GM12878 (cell line): ENCODE results near the gene MRPL54. TPM values are rescaled to one million over a fixed set of nuclear protein-coding genes. Genes with fewer than 3 reads are reported as not detected.

Experiments
- ATAC-seq: fragments of 200-7000 bp; cut with Tn5 transposase; 3 replicates; pipeline ENCODE4 v1.9.1; 2020; ENCODE audit warnings: mild to moderate bottlenecking, moderate library complexity
- BruUV-seq: library from RNA; stranded (reverse); fragments of 400-500 nt; replicated peaks from 2 replicates; lab custom pipeline; 2021; lab: Mats Ljungman, UMichigan
- CTCF ChIA-PET: fragments of 300-600 bp; sonication (Branson Sonifier 250); formaldehyde crosslinking; extraction: SDS; loops from one replicate; lab custom pipeline; 2021; ENCODE audit warnings: inconsistent platforms; lab: Yijun Ruan, JAX
- POLR2A ChIA-PET: fragments of 350-600 bp; formaldehyde crosslinking; extraction: SDS; loops from one replicate; lab custom pipeline; 2021; ENCODE audit warnings: inconsistent platforms; lab: Charles Lee
- RAD21 ChIA-PET: fragments of 300-600 bp; sonication (Branson Sonifier 250); formaldehyde crosslinking; loops from one replicate; lab custom pipeline; 2023; ENCODE audit warnings: antibody characterized with exemption; ENCODE audit not compliant: unreplicated experiment; lab: Charles Lee
- SMC1A ChIA-PET: fragments of 300-600 bp; sonication (Branson Sonifier 250); formaldehyde crosslinking; loops from one replicate; lab custom pipeline; 2023; ENCODE audit not compliant: unreplicated experiment, uncharacterized antibody; lab: Charles Lee
- DNase-seq: peaks from one replicate; pipeline ENCODE4 v3.0.0-alpha.2; 2011; ENCODE audit warnings: low read depth, low spot score
- FAIRE-seq: peaks from 3 replicates; lab custom pipeline; 2011; peaks lifted over from hg19 to GRCh38; lab: Jason Lieb, UNC
- H2AFZ ChIP-seq: 2 replicates; pipeline ENCODE4 v1.6.0; 2011; ENCODE audit warnings: low read depth, low read length, control low read depth; ENCODE audit not compliant: control insufficient read depth
- H3K27ac ChIP-seq: 2 replicates; pipeline ENCODE4 v1.5.1; 2011; ENCODE audit warnings: control low read depth; ENCODE audit not compliant: control insufficient read depth, insufficient read depth
- H3K27me3 ChIP-seq, 2 experiments: replicated peaks in 1 of 2; 2 replicates each; pipeline versions ENCODE4 v1.6.0 to v1.6.1; 2011; ENCODE audit warnings: low read length in 1 of 2; ENCODE audit not compliant: control insufficient read depth in 2 of 2, insufficient read depth in 2 of 2
- H3K36me3 ChIP-seq, 2 experiments: 2 replicates each; pipeline ENCODE4 v1.5.1; 2011; ENCODE audit warnings: low read length in 1 of 2; ENCODE audit not compliant: control insufficient read depth in 2 of 2, insufficient read depth in 2 of 2
- H3K4me1 ChIP-seq: 2 replicates; pipeline ENCODE4 v1.6.1; 2011; ENCODE audit warnings: mild to moderate bottlenecking, low read length, moderate library complexity, mixed read lengths; ENCODE audit not compliant: control insufficient read depth, insufficient read depth
- H3K4me2 ChIP-seq: 2 replicates; pipeline ENCODE4 v1.6.0; 2011; ENCODE audit warnings: control low read depth; ENCODE audit not compliant: control insufficient read depth, insufficient read depth
- H3K4me3 ChIP-seq: fragments of 200-600 bp; sonication (generic); 2 replicates; pipeline ENCODE4 v1.5.1; 2016
- H3K79me2 ChIP-seq: 2 replicates; pipeline ENCODE4 v1.6.0; 2011; ENCODE audit warnings: low read length; ENCODE audit not compliant: control insufficient read depth, insufficient read depth
- H3K9ac ChIP-seq: 2 replicates; pipeline ENCODE4 v1.8.0; 2011; ENCODE audit warnings: low read length, control low read depth, mixed read lengths; ENCODE audit not compliant: control insufficient read depth, insufficient read depth
- H3K9me3 ChIP-seq: replicated peaks from 3 replicates; pipeline ENCODE4 v1.5.1; 2011; ENCODE audit warnings: mild to moderate bottlenecking, low read length; ENCODE audit not compliant: control insufficient read depth, insufficient read depth
- H4K20me1 ChIP-seq: 2 replicates; pipeline ENCODE4 v1.6.0; 2011; ENCODE audit not compliant: control insufficient read depth, insufficient read depth
- BCL3 ChIP-seq: IDR thresholded peaks from 2 replicates; pipeline ENCODE4 v1.6.1; 2011; ENCODE audit warnings: borderline replicate concordance, low read depth, mild to moderate bottlenecking, moderate library complexity, low read length; ENCODE audit not compliant: insufficient read depth, poor library complexity, severe bottlenecking
- GATAD2B ChIP-seq: fragments of 450-650 bp; conservative IDR thresholded peaks from 2 replicates; pipeline ENCODE4 v1.6.1; 2017; ENCODE audit warnings: low read depth, mild to moderate bottlenecking, moderate library complexity
- IKZF2 ChIP-seq, 2 experiments: fragments of 450-650 bp; IDR thresholded peaks; 2 replicates each; pipeline ENCODE4 v1.6.1; 2017; ENCODE audit warnings: mild to moderate bottlenecking in 2 of 2, moderate library complexity in 2 of 2
- JUND ChIP-seq: IDR thresholded peaks from 2 replicates; pipeline ENCODE4 v1.6.1; 2012; ENCODE audit warnings: low read depth, mild to moderate bottlenecking, low read length, improper control_type of control experiment, moderate library complexity
- NFIC ChIP-seq: IDR thresholded peaks from 2 replicates; pipeline ENCODE4 v1.6.1; 2012; ENCODE audit warnings: low read depth, mild to moderate bottlenecking, inconsistent platforms, low read length, moderate library complexity
- NFYA ChIP-seq: IDR thresholded peaks from 2 replicates; pipeline ENCODE4 v1.6.1; 2011; ENCODE audit warnings: low read depth, mild to moderate bottlenecking, low read length, improper control_type of control experiment, borderline replicate concordance
- PAX5 ChIP-seq: IDR thresholded peaks from 2 replicates; pipeline ENCODE4 v1.6.1; 2011; ENCODE audit warnings: low read depth, low read length, borderline replicate concordance
- PAX8 ChIP-seq: fragments of 450-650 bp; IDR thresholded peaks from 2 replicates; pipeline ENCODE4 v1.6.1; 2017; ENCODE audit warnings: mild to moderate bottlenecking, moderate library complexity
- RCOR1 ChIP-seq: conservative IDR thresholded peaks from 2 replicates; pipeline ENCODE4 v1.6.1; 2012; ENCODE audit warnings: low read depth, low read length, improper control_type of control experiment
- SMARCA5 ChIP-seq: fragments of 450-650 bp; IDR thresholded peaks from 2 replicates; pipeline ENCODE4 v1.6.1; 2017; ENCODE audit warnings: mild to moderate bottlenecking
- STAT1 ChIP-seq: fragments of 450-650 bp; conservative IDR thresholded peaks from 2 replicates; pipeline ENCODE4 v1.6.1; 2014; ENCODE audit warnings: antibody characterized with exemption, mild to moderate bottlenecking
- STAT3 ChIP-seq: IDR thresholded peaks from 2 replicates; pipeline ENCODE4 v1.6.1; 2011; ENCODE audit warnings: low read depth, low read length, improper control_type of control experiment
- USF2 ChIP-seq: IDR thresholded peaks from 2 replicates; pipeline ENCODE4 v1.6.1; 2011; ENCODE audit warnings: low read depth, low read length, improper control_type of control experiment, borderline replicate concordance
- WGBS: methylation state at CpG from one replicate; pipeline ENCODE4 v1.1.6; 2016; ENCODE audit warnings: low lambda C conversion rate; ENCODE audit not compliant: insufficient replicate concordance, insufficient coverage; ENCODE audit errors: missing lambda C conversion rate; 5-methylcytosine and 5-hydroxymethylcytosine counted together
- in situ Hi-C: fragments of 300-500 bp; cut with MboI; formaldehyde crosslinking; loops from 9 replicates; pipeline ENCODE4 v1.14.3; 2018; ENCODE audit warnings: mixed read lengths
- intact Hi-C: fragments of 100-400 bp; cut with micrococcal nuclease; formaldehyde crosslinking; loops from one replicate; pipeline ENCODE4 v1.14.2; 2022; ENCODE audit not compliant: unreplicated experiment
- polyA plus RNA-seq, 11 experiments: library from polyadenylated mRNA; depleted of rRNA in 4 of 11; unstranded in 6 of 11; stranded (reverse) in 5 of 11; fragments of >200 nt; fragmentation: Nextera tagmentation in 4 of 11; fragmentation: Illumina TruSeq in 1 of 11; extraction: Ambion mirVana in 4 of 11; extraction: Trizol in 1 of 11; gene quantifications; 1 replicate in 1 of 11; 2 replicates in 10 of 11; pipeline versions ENCODE4 v1.2.1 to v1.2.3, GENCODE V29; 2011 to 2016; ENCODE audit warnings: inconsistent platforms in 2 of 11, missing spikeins in 2 of 11, low read depth in 1 of 11
- total RNA-seq, 4 experiments: library from RNA; depleted of rRNA in 3 of 4; stranded (reverse); fragments of >200 nt in 3 of 4; fragmentation: Illumina TruSeq in 1 of 4; extraction: Trizol in 1 of 4; gene quantifications; 2 replicates each; pipeline versions ENCODE4 v1.2.1 to v1.2.3, GENCODE V29; 2013 to 2021
- TF ChIP-seq, protein P1 (sequence below): fragments of 450-650 bp; IDR thresholded peaks from 2 replicates; pipeline ENCODE4 v1.6.1; 2017; ENCODE audit warnings: low read depth, mild to moderate bottlenecking, moderate library complexity
- TF ChIP-seq, protein P2 (sequence below): fragments of 450-650 bp; IDR thresholded peaks from 2 replicates; pipeline ENCODE4 v1.6.1; 2016; ENCODE audit warnings: mild to moderate bottlenecking

The MRPL54 gene
- total and polyA plus RNA-seq, 10 of the 15 experiments (the other 5 are each of a cell fraction or from before 2014, with no cell fraction given): 3.1 to 98.7 (median 75.2) TPM

DNA sequence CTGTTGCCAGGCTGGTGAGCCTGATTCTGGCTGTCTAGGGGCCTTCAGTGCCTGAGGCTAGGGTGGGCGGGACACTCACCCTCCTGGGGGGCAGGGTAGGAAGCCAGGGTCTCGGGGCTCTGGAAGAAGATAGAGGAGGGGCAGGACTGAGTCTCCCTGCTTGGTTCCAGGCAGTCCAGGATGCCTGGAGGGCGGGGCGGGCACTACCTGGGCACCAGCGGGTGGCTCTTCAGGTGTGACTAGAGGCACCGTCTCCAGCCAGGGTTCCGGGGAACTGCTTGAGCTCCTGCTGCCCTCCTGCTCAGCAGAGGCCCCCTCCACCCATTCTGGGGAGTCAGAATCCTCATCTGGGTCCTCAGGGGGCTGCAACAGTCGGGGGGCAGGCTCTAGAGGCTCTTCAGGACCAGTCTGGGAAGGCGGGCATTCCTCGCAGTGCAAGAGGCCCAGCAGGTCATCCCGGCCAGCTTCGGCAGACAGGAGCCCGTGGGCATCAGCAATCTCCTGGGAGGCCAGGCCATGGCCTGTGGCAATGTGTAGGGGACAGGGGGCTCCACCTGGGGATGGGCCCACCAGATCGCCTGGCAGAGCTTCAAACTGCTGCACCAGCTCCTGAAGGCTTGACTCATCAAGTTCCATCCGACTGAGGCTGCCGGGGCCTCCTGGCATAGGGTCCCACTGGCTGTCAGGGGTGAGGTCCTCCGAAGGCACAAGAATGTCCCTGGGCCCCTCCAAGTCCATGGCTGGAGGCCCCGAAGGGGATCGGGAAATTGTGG, 2.8 kb upstream of the MRPL54 start:
- FAIRE-seq (no peak), DNase-seq (no peak), ATAC-seq (no peak)
- Histone ChIP-seq H3K36me3 (no peaks in the 10 kb centered on the region; a peak in 3 of 4 replicates), H2AFZ (no peak overlapping the region), H3K4me3 (no peak overlapping the region), H3K79me2 (peaks cover 25% of the 10 kb centered on the region), H3K9ac (no peak overlapping the region), H3K4me1 (peaks cover 4% of the 10 kb centered on the region; the same call in 1 of the 2 replicates), H3K4me2 (peak overlapping the region; percentile 31), H4K20me1 (no peaks in the 10 kb centered on the region), H3K9me3 (no peaks in the 10 kb centered on the region), H3K27ac (no peak overlapping the region), H3K27me3 (no peaks in the 10 kb centered on the region)
- in situ Hi-C loops (no loop called here), intact Hi-C loops (no loop called here)
- TF ChIP-seq, protein P1, sequence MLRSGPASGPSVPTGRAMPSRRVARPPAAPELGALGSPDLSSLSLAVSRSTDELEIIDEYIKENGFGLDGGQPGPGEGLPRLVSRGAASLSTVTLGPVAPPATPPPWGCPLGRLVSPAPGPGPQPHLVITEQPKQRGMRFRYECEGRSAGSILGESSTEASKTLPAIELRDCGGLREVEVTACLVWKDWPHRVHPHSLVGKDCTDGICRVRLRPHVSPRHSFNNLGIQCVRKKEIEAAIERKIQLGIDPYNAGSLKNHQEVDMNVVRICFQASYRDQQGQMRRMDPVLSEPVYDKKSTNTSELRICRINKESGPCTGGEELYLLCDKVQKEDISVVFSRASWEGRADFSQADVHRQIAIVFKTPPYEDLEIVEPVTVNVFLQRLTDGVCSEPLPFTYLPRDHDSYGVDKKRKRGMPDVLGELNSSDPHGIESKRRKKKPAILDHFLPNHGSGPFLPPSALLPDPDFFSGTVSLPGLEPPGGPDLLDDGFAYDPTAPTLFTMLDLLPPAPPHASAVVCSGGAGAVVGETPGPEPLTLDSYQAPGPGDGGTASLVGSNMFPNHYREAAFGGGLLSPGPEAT: no peak
- no peak for TF ChIP-seq USF2
- TF ChIP-seq SMARCA5: no peak
- TF ChIP-seq PAX5: no peak
- TF ChIP-seq NFYA: no peak
- no peak for TF ChIP-seq PAX8
- TF ChIP-seq JUND: no peak
- no peak for TF ChIP-seq RCOR1
- TF ChIP-seq STAT1: no peak
- TF ChIP-seq, protein P2, sequence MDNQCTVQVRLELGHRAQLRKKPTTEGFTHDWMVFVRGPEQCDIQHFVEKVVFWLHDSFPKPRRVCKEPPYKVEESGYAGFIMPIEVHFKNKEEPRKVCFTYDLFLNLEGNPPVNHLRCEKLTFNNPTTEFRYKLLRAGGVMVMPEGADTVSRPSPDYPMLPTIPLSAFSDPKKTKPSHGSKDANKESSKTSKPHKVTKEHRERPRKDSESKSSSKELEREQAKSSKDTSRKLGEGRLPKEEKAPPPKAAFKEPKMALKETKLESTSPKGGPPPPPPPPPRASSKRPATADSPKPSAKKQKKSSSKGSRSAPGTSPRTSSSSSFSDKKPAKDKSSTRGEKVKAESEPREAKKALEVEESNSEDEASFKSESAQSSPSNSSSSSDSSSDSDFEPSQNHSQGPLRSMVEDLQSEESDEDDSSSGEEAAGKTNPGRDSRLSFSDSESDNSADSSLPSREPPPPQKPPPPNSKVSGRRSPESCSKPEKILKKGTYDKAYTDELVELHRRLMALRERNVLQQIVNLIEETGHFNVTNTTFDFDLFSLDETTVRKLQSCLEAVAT: no peak
- no peak for TF ChIP-seq IKZF2 (IDR thresholded peaks at IDR 0.05)
- no peak for TF ChIP-seq NFIC
- TF ChIP-seq BCL3: no peak
- TF ChIP-seq GATAD2B: no peak
- no peak for TF ChIP-seq STAT3
- ChIA-PET CTCF (no interaction called here), SMC1A (no interaction called here), POLR2A (interaction anchor here (1.1 to 1.2 kb wide), 2 partner anchors 9 to 10 kb away, joined by 3 to 7 read pairs; no protein-coding TSS in a partner anchor), RAD21 (no interaction called here)
- WGBS: 94% methylated on average over 18 of the region's 19 CpGs
- no TSS peak for BruUV-seq
